ENCODE data around the gene PHLPP1. TPM values are rescaled to one million over a fixed set of nuclear protein-coding genes. Genes with fewer than 3 reads are reported as not detected.

The PHLPP1 gene
- total and polyA plus RNA-seq, 2 of the 13 experiments (the other 11 are each of a cell fraction or from before 2014, with no cell fraction given): 9.8 to 18.5 TPM

GRCh38 chr18:62741118-62741566, 25.8 kb downstream of the PHLPP1 start (continued):
- TF ChIP-seq KIAA2018 (CRISPR knock-in tag; IDR thresholded peaks at IDR 0.05; ENCODE audit: borderline replicate concordance) (no peak), HOMEZ (CRISPR knock-in tag; IDR thresholded peaks at IDR 0.05; ENCODE audit: low read depth) (no peak; the same call in 1 of the 2 replicates), ATF3 (CRISPR knock-in tag; IDR thresholded peaks at IDR 0.05) (peak; percentile 87), ERF (CRISPR knock-in tag; IDR thresholded peaks at IDR 0.05) (0 out of 2 replicates have a peak, but pooled peaks have one; percentile 9), ZBTB26 (CRISPR knock-in tag; IDR thresholded peaks at IDR 0.05; ENCODE audit: borderline replicate concordance) (no peak), ZNF512 (CRISPR knock-in tag; IDR thresholded peaks at IDR 0.05) (no peak), ARID5B (CRISPR knock-in tag; IDR thresholded peaks at IDR 0.05) (peak; percentile 83), CEBPG (CRISPR knock-in tag; IDR thresholded peaks at IDR 0.05) (peak; percentile 57)
